ENCODE results near the gene HS1BP3. TPM values are rescaled to one million over a fixed set of nuclear protein-coding genes. Genes with fewer than 3 reads are reported as not detected.

The HS1BP3 gene
- total RNA-seq, 1 donor from 2014 or later, result 16.5 TPM

GRCh38 chr2:20635675-20636584 lies 15.0 kb downstream of the HS1BP3 start:
- H3K9me3 Mint-ChIP-seq (ENCODE audit: low read depth), result no peaks in the 10 kb centered on the region
- TF ChIP-seq CTCF (IDR thresholded peaks at IDR 0.05; ENCODE audit: unreplicated experiment), result peak; percentile 93
- H3K4me1 Mint-ChIP-seq (ENCODE audit: low read depth), result peaks cover 18% of the 10 kb centered on the region
- peak; percentile 90 for DNase-seq (ENCODE audit: low spot score, unreplicated experiment)
- H3K27ac Mint-ChIP-seq, result peak overlapping the region; percentile 78
- H3K4me3 Mint-ChIP-seq (ENCODE audit: low read depth), result no peak overlapping the region
- no peaks in the 10 kb centered on the region for H3K27me3 Mint-ChIP-seq
- H3K36me3 Mint-ChIP-seq (ENCODE audit: insufficient read depth), result peaks cover 4% of the 10 kb centered on the region

GRCh38 chr2:20635113-20635510 lies 15.8 kb downstream of the HS1BP3 start:
- no peak for DNase-seq (ENCODE audit: low spot score, unreplicated experiment)
- Mint-ChIP-seq H3K4me1 (ENCODE audit: low read depth) (peaks cover 18% of the 10 kb centered on the region), H3K27ac (peak overlapping the region; percentile 78), H3K4me3 (ENCODE audit: low read depth) (no peak overlapping the region), H3K27me3 (no peaks in the 10 kb centered on the region), H3K9me3 (ENCODE audit: low read depth) (no peaks in the 10 kb centered on the region), H3K36me3 (ENCODE audit: insufficient read depth) (peaks cover 4% of the 10 kb centered on the region)
- TF ChIP-seq CTCF (IDR thresholded peaks at IDR 0.05; ENCODE audit: unreplicated experiment), result no peak

- no peak for DNase-seq (ENCODE audit: low spot score, unreplicated experiment)
- Mint-ChIP-seq H3K27ac (no peak overlapping the region), H3K9me3 (ENCODE audit: low read depth) (no peaks in the 10 kb centered on the region), H3K27me3 (no peaks in the 10 kb centered on the region), H3K36me3 (ENCODE audit: insufficient read depth) (peaks cover 4% of the 10 kb centered on the region), H3K4me1 (ENCODE audit: low read depth) (peaks cover 18% of the 10 kb centered on the region), H3K4me3 (ENCODE audit: low read depth) (no peak overlapping the region)
- no peak for TF ChIP-seq CTCF (IDR thresholded peaks at IDR 0.05; ENCODE audit: unreplicated experiment)
Measured at GRCh38 chr2:20634507-20635112, 16.3 kb downstream of the HS1BP3 start.

- Mint-ChIP-seq H3K27ac (peak overlapping the region; percentile 45), H3K4me1 (ENCODE audit: low read depth) (peaks cover 18% of the 10 kb centered on the region)
Measured at GRCh38 chr2:20633794-20634506, 16.9 kb downstream of the HS1BP3 start.

More at GRCh38 chr2:20633794-20634506, 16.9 kb downstream of the HS1BP3 start:
- Mint-ChIP-seq H3K9me3 (ENCODE audit: low read depth) (no peaks in the 10 kb centered on the region), H3K36me3 (ENCODE audit: insufficient read depth) (peaks cover 4% of the 10 kb centered on the region), H3K4me3 (ENCODE audit: low read depth) (no peak overlapping the region), H3K27me3 (no peaks in the 10 kb centered on the region)
- TF ChIP-seq CTCF (IDR thresholded peaks at IDR 0.05; ENCODE audit: unreplicated experiment), result peak; percentile 9
- no peak for DNase-seq (ENCODE audit: low spot score, unreplicated experiment)
